CD14-positive monocyte (primary cell): ENCODE measurements around the gene ARL15. TPM values are rescaled to one million over a fixed set of nuclear protein-coding genes. Genes with fewer than 3 reads are reported as not detected.

Source experiments
- DNase-seq, 3 donors: peaks; one replicate each; pipeline ENCODE4 v3.0.0-alpha.2; 2011 to 2022
- H2AFZ ChIP-seq: 2 replicates; pipeline ENCODE4 v1.6.0; 2012; ENCODE audit warnings: mild to moderate bottlenecking, low read depth, low read length, inconsistent platforms; ENCODE audit not compliant: insufficient read depth, poor library complexity, severe bottlenecking
- H3K27ac ChIP-seq, 2 donors: 1 replicate in 1 of 2; 2 replicates in 1 of 2; pipeline ENCODE4 v1.5.1; 2012 to 2013; ENCODE audit warnings: low read length in 2 of 2, control low read depth in 1 of 2, inconsistent platforms in 1 of 2, low read depth in 1 of 2, mild to moderate bottlenecking in 1 of 2
- H3K27me3 ChIP-seq, 2 donors: one replicate each; pipeline versions ENCODE4 v1.6.0 to v1.6.1; 2011 to 2013; ENCODE audit warnings: low read length in 2 of 2; ENCODE audit not compliant: control insufficient read depth in 2 of 2, insufficient read depth in 2 of 2
- H3K36me3 ChIP-seq, 2 donors: replicated peaks in 1 of 2; 1 replicate in 1 of 2; 2 replicates in 1 of 2; pipeline versions ENCODE4 v1.5.1 to v1.6.1; 2012 to 2013; ENCODE audit warnings: low read length in 2 of 2, control low read depth in 1 of 2, inconsistent platforms in 1 of 2, mild to moderate bottlenecking in 1 of 2; ENCODE audit not compliant: insufficient read depth in 2 of 2, control insufficient read depth in 1 of 2
- H3K4me1 ChIP-seq, 2 donors: 1 replicate in 1 of 2; 2 replicates in 1 of 2; pipeline versions ENCODE4 v1.5.1 to v1.6.1; 2012 to 2013; ENCODE audit warnings: low read length in 2 of 2, control low read depth in 1 of 2, inconsistent platforms in 1 of 2, mild to moderate bottlenecking in 1 of 2, moderate library complexity in 1 of 2; ENCODE audit not compliant: insufficient read depth in 2 of 2, control insufficient read depth in 1 of 2
- H3K4me2 ChIP-seq: replicated peaks from 2 replicates; pipeline ENCODE3; 2012; ENCODE audit warnings: low read length, moderate library complexity, mild to moderate bottlenecking; ENCODE audit not compliant: poor library complexity, severe bottlenecking; ENCODE audit errors: extremely low read depth
- H3K4me3 ChIP-seq, 3 experiments: fragments of 200-600 bp in 1 of 3; sonication (generic) in 1 of 3; replicated peaks in 1 of 3; 1 replicate in 2 of 3; 2 replicates in 1 of 3; pipeline ENCODE4 v1.5.1; 2011 to 2013; ENCODE audit warnings: low read length in 3 of 3, mild to moderate bottlenecking in 3 of 3, control low read depth in 2 of 3, low read depth in 2 of 3, inconsistent platforms in 1 of 3, moderate library complexity in 1 of 3
- H3K79me2 ChIP-seq: 2 replicates; pipeline ENCODE4 v1.6.0; 2012; ENCODE audit warnings: mild to moderate bottlenecking, control low read depth, inconsistent platforms, low read length, moderate library complexity; ENCODE audit not compliant: insufficient read depth
- H3K9ac ChIP-seq: 2 replicates; pipeline ENCODE4 v1.6.0; 2017; ENCODE audit warnings: low read length, mild to moderate bottlenecking; ENCODE audit not compliant: insufficient read depth, poor library complexity, severe bottlenecking
- H3K9me3 ChIP-seq, 2 donors: replicated peaks in 1 of 2; 1 replicate in 1 of 2; 2 replicates in 1 of 2; pipeline versions ENCODE4 v1.5.1 to v1.6.1; 2012 to 2013; ENCODE audit warnings: low read length in 2 of 2, control low read depth in 1 of 2; ENCODE audit not compliant: control insufficient read depth in 1 of 2, insufficient read depth in 1 of 2
- H4K20me1 ChIP-seq: 2 replicates; pipeline ENCODE4 v1.6.0; 2012; ENCODE audit warnings: mild to moderate bottlenecking, low read length, control low read depth, moderate library complexity; ENCODE audit not compliant: insufficient read depth
- H3K27ac Mint-ChIP-seq, 7 donors: one replicate each; pipeline ENCODE4 v1.8.0; 2020; ENCODE audit warnings: mild to moderate bottlenecking in 7 of 7, mixed read lengths in 7 of 7, moderate library complexity in 6 of 7, inconsistent platforms in 2 of 7
- H3K27me3 Mint-ChIP-seq, 3 donors: one replicate each; pipeline ENCODE4 v1.8.0; 2021 to 2022; ENCODE audit warnings: low read depth in 3 of 3, mild to moderate bottlenecking in 3 of 3, mixed read lengths in 3 of 3, moderate library complexity in 3 of 3, inconsistent platforms in 1 of 3
- H3K36me3 Mint-ChIP-seq, 2 donors: one replicate each; pipeline ENCODE4 v1.8.0; 2020; ENCODE audit warnings: mixed read lengths in 2 of 2, inconsistent platforms in 1 of 2, mild to moderate bottlenecking in 1 of 2
- H3K4me1 Mint-ChIP-seq: one replicate; pipeline ENCODE4 v1.8.0; 2020; ENCODE audit warnings: mild to moderate bottlenecking, mixed read lengths
- H3K4me3 Mint-ChIP-seq, 2 donors: one replicate each; pipeline ENCODE4 v1.8.0; 2020; ENCODE audit warnings: mild to moderate bottlenecking in 2 of 2, mixed read lengths in 2 of 2, moderate library complexity in 1 of 2
- H3K9me3 Mint-ChIP-seq, 7 donors: one replicate each; pipeline ENCODE4 v1.8.0; 2020 to 2022; ENCODE audit warnings: mixed read lengths in 7 of 7, mild to moderate bottlenecking in 6 of 7, moderate library complexity in 6 of 7, inconsistent platforms in 2 of 7
- CTCF ChIP-seq: fragments of 200-600 bp; IDR thresholded peaks from one replicate; pipeline ENCODE4 v1.8.0; 2022; ENCODE audit warnings: antibody characterized with exemption, mild to moderate bottlenecking
- WGBS: methylation state at CpG from one replicate; pipeline ENCODE4 v1.1.5; 2013; ENCODE audit warnings: missing lambda C conversion rate; ENCODE audit not compliant: insufficient coverage; 5-methylcytosine and 5-hydroxymethylcytosine counted together
- intact Hi-C, 2 donors: fragments of 100-400 bp; cut with micrococcal nuclease; formaldehyde crosslinking; loops; one replicate each; pipeline versions ENCODE4 v1.15.0 to v1.15.1; 2023
- polyA plus RNA-seq, 3 donors: library from polyadenylated mRNA; depleted of rRNA in 1 of 3; unstranded in 2 of 3; stranded (reverse) in 1 of 3; fragments of 300-500 nt in 2 of 3; fragments of >200 nt in 1 of 3; fragmentation: Illumina TruSeq in 2 of 3; gene quantifications; 1 replicate in 2 of 3; 2 replicates in 1 of 3; pipeline ENCODE4 v1.2.3, GENCODE V29; 2012 to 2021

Gene ARL15
- polyA plus RNA-seq, 3 donors, result 10.5 to 27.6 (median 18.0) TPM

- Mint-ChIP-seq H3K9me3 (no peaks in the 10 kb centered on the region), H3K36me3 (peaks cover 9 to 12% of the 10 kb centered on the region in 2 donors), H3K4me1 (peaks cover 5% of the 10 kb centered on the region), H3K27me3 (no peaks in the 10 kb centered on the region), H3K27ac (no peak overlapping the region), H3K4me3 (no peak overlapping the region)
- no peak overlapping the region for H3K9ac ChIP-seq
- H3K4me1 ChIP-seq, result no peaks in the 10 kb centered on the region
- TF ChIP-seq CTCF, result no peak
- H3K4me3 ChIP-seq, result no peak overlapping the region
- no peak for DNase-seq
- no peak overlapping the region for H2AFZ ChIP-seq
- no CpG with 5 or more reads among the region's 2 CpGs for WGBS
- H3K9me3 ChIP-seq, result no peaks in the 10 kb centered on the region
- H3K36me3 ChIP-seq, result no peaks in the 10 kb centered on the region
- H3K27me3 ChIP-seq, result no peaks in the 10 kb centered on the region
- H3K4me2 ChIP-seq, result no peak overlapping the region
- H3K27ac ChIP-seq, result no peak overlapping the region
- intact Hi-C loops, result no loop called here
- no peaks in the 10 kb centered on the region for H3K79me2 ChIP-seq
- H4K20me1 ChIP-seq, result no peaks in the 10 kb centered on the region
These were observed 425.5 kb downstream of the ARL15 start for GRCh38 chr5:53884844-53885243.

GRCh38 chr5:53884417-53884816, 426.0 kb downstream of the ARL15 start:
- Histone ChIP-seq H3K4me1 (no peaks in the 10 kb centered on the region), H3K27me3 (no peaks in the 10 kb centered on the region), H3K9me3 (no peaks in the 10 kb centered on the region), H4K20me1 (no peaks in the 10 kb centered on the region), H3K4me2 (no peak overlapping the region), H3K36me3 (no peaks in the 10 kb centered on the region), H3K27ac (no peak overlapping the region), H2AFZ (no peak overlapping the region), H3K4me3 (no peak overlapping the region), H3K9ac (no peak overlapping the region), H3K79me2 (no peaks in the 10 kb centered on the region)
- Mint-ChIP-seq H3K36me3 (peaks cover 9 to 12% of the 10 kb centered on the region in 2 donors), H3K27ac (no peak overlapping the region), H3K9me3 (no peaks in the 10 kb centered on the region), H3K27me3 (no peaks in the 10 kb centered on the region), H3K4me3 (no peak overlapping the region), H3K4me1 (peaks cover 5% of the 10 kb centered on the region)
- 79% methylated on average over 5 of the region's 14 CpGs for WGBS
- TF ChIP-seq CTCF, result no peak
- no peak for DNase-seq
- intact Hi-C loops, result no loop called here
